ENCODE data around the gene FOXE3. TPM values are rescaled to one million over a fixed set of nuclear protein-coding genes. Genes with fewer than 3 reads are reported as not detected.

The FOXE3 gene
- total RNA-seq, 1 experiment from 2014 or later = not detected

DNA sequence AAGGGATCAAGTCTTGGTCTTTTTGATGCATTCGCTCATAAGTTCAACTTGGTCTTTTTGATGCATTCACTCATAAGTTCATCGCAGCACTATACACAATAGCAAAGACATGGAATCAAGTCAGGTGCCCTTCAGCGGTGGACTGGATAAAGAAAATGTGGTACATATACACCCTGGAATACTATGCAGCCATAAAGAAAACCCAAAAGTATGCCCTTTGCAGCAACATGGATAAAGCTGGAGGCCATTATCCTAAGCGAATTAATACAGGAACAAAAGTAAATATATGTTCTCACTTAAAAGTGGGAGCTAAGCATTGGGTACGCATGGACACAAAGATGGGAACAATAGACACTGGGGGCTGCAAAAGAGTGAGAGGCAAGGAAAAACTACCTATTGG is 29.8 kb upstream of the FOXE3 start:
- POLR2A ChIA-PET = no interaction called here

DNA sequence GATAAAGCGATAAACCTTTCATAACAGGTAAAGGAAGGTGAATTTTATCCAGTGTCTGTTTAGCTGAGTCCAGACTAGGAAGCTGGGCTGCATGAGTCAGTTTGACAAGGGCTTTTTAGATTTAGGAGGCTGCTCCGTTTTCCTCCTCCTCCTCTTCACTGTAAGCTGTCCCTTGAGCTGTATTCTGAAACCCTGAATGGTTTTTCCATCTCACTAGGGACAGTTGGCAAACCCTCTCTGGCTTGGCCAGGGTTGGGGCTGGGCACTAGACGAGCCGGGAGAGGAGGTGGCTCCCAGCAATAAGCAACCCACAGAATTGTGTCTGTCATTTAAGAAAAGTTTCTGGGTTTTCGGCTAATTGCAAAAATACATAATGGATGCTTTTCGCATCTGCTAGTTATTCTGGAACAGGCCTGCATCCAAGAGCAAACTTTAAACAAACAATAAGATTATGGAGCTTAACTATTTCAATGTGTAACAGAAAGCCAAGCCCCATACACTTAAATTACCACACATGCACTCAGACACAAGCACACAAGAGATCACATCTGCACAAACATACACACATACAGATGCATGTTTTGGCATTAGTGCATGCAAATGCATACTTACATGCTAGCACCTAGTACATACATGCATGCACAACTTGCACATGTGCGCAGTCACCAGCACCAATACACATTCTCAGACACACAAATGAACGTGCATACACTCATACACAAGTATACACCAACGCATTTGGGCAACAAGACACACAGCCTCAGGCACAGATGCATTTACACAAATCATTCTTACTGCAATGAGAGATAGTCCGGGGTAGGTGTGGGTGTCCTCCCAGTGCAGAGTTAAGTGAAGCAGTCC is 27.8 kb upstream of the FOXE3 start:
- POLR2A ChIA-PET = no interaction called here
- DNase-seq (ENCODE audit: low spot score) = no peak
- no peak overlapping the region for H3K4me3 Mint-ChIP-seq
- H3K27ac Mint-ChIP-seq = no peak overlapping the region
- H3K9me3 Mint-ChIP-seq = no peaks in the 10 kb centered on the region
- CTCF ChIA-PET = interaction anchor here (0.5 to 5.5 kb wide), 26 partner anchors 10 to 1681 kb away, joined by 3 to 79 read pairs (median 7); partner anchors contain the start of genes CMPK1, FOXD2 and STIL
- ATAC-seq = no peak
- H3K27me3 Mint-ChIP-seq (ENCODE audit: low read depth) = peaks cover 21% of the 10 kb centered on the region
- H3K4me1 Mint-ChIP-seq = no peaks in the 10 kb centered on the region
- no peaks in the 10 kb centered on the region for H3K36me3 Mint-ChIP-seq
- TF ChIP-seq ZNF232 (CRISPR knock-in tag; IDR thresholded peaks at IDR 0.05) (no peak), SP1 (CRISPR knock-in tag; conservative IDR thresholded peaks at IDR 0.05) (no peak), IRF2 (CRISPR knock-in tag; IDR thresholded peaks at IDR 0.05; ENCODE audit: borderline replicate concordance, low read depth) (no peak), NFYB (CRISPR knock-in tag; conservative IDR thresholded peaks at IDR 0.05; ENCODE audit: low read depth) (no peak), ZNF671 (CRISPR knock-in tag; IDR thresholded peaks at IDR 0.05) (no peak), FOXJ3 (CRISPR knock-in tag; IDR thresholded peaks at IDR 0.05; ENCODE audit: borderline replicate concordance) (no peak)
- TF ChIP-seq, protein P1, sequence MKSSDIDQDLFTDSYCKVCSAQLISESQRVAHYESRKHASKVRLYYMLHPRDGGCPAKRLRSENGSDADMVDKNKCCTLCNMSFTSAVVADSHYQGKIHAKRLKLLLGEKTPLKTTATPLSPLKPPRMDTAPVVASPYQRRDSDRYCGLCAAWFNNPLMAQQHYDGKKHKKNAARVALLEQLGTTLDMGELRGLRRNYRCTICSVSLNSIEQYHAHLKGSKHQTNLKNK (CRISPR knock-in tag; IDR thresholded peaks at IDR 0.05) = no peak
- TF ChIP-seq, protein P2, sequence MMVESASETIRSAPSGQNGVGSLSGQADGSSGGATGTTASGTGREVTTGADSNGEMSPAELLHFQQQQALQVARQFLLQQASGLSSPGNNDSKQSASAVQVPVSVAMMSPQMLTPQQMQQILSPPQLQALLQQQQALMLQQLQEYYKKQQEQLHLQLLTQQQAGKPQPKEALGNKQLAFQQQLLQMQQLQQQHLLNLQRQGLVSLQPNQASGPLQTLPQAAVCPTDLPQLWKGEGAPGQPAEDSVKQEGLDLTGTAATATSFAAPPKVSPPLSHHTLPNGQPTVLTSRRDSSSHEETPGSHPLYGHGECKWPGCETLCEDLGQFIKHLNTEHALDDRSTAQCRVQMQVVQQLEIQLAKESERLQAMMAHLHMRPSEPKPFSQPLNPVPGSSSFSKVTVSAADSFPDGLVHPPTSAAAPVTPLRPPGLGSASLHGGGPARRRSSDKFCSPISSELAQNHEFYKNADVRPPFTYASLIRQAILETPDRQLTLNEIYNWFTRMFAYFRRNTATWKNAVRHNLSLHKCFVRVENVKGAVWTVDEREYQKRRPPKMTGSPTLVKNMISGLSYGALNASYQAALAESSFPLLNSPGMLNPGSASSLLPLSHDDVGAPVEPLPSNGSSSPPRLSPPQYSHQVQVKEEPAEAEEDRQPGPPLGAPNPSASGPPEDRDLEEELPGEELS (CRISPR knock-in tag; IDR thresholded peaks at IDR 0.05) = no peak
- TF ChIP-seq, protein P3, sequence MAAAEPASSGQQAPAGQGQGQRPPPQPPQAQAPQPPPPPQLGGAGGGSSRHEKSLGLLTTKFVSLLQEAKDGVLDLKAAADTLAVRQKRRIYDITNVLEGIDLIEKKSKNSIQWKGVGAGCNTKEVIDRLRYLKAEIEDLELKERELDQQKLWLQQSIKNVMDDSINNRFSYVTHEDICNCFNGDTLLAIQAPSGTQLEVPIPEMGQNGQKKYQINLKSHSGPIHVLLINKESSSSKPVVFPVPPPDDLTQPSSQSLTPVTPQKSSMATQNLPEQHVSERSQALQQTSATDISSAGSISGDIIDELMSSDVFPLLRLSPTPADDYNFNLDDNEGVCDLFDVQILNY (CRISPR knock-in tag; IDR thresholded peaks at IDR 0.05) = no peak

More for the DNA sequence above, 29.8 kb upstream of the FOXE3 start:
- H3K4me3 Mint-ChIP-seq = no peak overlapping the region
- ATAC-seq (no peak), DNase-seq (ENCODE audit: low spot score) (no peak)
- no peak overlapping the region for H3K27ac Mint-ChIP-seq
- H3K4me1 Mint-ChIP-seq = no peaks in the 10 kb centered on the region
- peaks cover 14% of the 10 kb centered on the region for H3K27me3 Mint-ChIP-seq (ENCODE audit: low read depth)
- CTCF ChIA-PET = interaction anchor here (1.7 to 4.9 kb wide), 2 partner anchors 38 to 50 kb away, joined by 4 to 56 read pairs; no protein-coding TSS in a partner anchor
- no peaks in the 10 kb centered on the region for H3K9me3 Mint-ChIP-seq
- H3K36me3 Mint-ChIP-seq = no peaks in the 10 kb centered on the region
- TF ChIP-seq, protein P4, sequence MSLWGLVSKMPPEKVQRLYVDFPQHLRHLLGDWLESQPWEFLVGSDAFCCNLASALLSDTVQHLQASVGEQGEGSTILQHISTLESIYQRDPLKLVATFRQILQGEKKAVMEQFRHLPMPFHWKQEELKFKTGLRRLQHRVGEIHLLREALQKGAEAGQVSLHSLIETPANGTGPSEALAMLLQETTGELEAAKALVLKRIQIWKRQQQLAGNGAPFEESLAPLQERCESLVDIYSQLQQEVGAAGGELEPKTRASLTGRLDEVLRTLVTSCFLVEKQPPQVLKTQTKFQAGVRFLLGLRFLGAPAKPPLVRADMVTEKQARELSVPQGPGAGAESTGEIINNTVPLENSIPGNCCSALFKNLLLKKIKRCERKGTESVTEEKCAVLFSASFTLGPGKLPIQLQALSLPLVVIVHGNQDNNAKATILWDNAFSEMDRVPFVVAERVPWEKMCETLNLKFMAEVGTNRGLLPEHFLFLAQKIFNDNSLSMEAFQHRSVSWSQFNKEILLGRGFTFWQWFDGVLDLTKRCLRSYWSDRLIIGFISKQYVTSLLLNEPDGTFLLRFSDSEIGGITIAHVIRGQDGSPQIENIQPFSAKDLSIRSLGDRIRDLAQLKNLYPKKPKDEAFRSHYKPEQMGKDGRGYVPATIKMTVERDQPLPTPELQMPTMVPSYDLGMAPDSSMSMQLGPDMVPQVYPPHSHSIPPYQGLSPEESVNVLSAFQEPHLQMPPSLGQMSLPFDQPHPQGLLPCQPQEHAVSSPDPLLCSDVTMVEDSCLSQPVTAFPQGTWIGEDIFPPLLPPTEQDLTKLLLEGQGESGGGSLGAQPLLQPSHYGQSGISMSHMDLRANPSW (CRISPR knock-in tag; conservative IDR thresholded peaks at IDR 0.05; ENCODE audit: low read depth) = no peak
- TF ChIP-seq TEAD4 (CRISPR knock-in tag; IDR thresholded peaks at IDR 0.05) (no peak), NFYB (CRISPR knock-in tag; conservative IDR thresholded peaks at IDR 0.05; ENCODE audit: low read depth) (no peak), SOX15 (CRISPR knock-in tag; IDR thresholded peaks at IDR 0.05) (no peak)
- TF ChIP-seq, protein P5, sequence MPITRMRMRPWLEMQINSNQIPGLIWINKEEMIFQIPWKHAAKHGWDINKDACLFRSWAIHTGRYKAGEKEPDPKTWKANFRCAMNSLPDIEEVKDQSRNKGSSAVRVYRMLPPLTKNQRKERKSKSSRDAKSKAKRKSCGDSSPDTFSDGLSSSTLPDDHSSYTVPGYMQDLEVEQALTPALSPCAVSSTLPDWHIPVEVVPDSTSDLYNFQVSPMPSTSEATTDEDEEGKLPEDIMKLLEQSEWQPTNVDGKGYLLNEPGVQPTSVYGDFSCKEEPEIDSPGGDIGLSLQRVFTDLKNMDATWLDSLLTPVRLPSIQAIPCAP (CRISPR knock-in tag; IDR thresholded peaks at IDR 0.05) = no peak
- TF ChIP-seq, protein P6, sequence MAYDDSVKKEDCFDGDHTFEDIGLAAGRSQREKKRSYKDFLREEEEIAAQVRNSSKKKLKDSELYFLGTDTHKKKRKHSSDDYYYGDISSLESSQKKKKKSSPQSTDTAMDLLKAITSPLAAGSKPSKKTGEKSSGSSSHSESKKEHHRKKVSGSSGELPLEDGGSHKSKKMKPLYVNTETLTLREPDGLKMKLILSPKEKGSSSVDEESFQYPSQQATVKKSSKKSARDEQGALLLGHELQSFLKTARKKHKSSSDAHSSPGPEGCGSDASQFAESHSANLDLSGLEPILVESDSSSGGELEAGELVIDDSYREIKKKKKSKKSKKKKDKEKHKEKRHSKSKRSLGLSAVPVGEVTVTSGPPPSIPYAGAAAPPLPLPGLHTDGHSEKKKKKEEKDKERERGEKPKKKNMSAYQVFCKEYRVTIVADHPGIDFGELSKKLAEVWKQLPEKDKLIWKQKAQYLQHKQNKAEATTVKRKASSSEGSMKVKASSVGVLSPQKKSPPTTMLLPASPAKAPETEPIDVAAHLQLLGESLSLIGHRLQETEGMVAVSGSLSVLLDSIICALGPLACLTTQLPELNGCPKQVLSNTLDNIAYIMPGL (CRISPR knock-in tag; IDR thresholded peaks at IDR 0.05) = no peak
- TF ChIP-seq, protein P7, sequence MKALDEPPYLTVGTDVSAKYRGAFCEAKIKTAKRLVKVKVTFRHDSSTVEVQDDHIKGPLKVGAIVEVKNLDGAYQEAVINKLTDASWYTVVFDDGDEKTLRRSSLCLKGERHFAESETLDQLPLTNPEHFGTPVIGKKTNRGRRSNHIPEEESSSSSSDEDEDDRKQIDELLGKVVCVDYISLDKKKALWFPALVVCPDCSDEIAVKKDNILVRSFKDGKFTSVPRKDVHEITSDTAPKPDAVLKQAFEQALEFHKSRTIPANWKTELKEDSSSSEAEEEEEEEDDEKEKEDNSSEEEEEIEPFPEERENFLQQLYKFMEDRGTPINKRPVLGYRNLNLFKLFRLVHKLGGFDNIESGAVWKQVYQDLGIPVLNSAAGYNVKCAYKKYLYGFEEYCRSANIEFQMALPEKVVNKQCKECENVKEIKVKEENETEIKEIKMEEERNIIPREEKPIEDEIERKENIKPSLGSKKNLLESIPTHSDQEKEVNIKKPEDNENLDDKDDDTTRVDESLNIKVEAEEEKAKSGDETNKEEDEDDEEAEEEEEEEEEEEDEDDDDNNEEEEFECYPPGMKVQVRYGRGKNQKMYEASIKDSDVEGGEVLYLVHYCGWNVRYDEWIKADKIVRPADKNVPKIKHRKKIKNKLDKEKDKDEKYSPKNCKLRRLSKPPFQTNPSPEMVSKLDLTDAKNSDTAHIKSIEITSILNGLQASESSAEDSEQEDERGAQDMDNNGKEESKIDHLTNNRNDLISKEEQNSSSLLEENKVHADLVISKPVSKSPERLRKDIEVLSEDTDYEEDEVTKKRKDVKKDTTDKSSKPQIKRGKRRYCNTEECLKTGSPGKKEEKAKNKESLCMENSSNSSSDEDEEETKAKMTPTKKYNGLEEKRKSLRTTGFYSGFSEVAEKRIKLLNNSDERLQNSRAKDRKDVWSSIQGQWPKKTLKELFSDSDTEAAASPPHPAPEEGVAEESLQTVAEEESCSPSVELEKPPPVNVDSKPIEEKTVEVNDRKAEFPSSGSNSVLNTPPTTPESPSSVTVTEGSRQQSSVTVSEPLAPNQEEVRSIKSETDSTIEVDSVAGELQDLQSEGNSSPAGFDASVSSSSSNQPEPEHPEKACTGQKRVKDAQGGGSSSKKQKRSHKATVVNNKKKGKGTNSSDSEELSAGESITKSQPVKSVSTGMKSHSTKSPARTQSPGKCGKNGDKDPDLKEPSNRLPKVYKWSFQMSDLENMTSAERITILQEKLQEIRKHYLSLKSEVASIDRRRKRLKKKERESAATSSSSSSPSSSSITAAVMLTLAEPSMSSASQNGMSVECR (CRISPR knock-in tag; IDR thresholded peaks at IDR 0.05; ENCODE audit: borderline replicate concordance) = no peak
